H1 (cell line): ENCODE data around the gene MBNL2. TPM values are rescaled to one million over a fixed set of nuclear protein-coding genes. Genes with fewer than 3 reads are reported as not detected.

Source experiments
- ATF3 ChIP-seq: IDR thresholded peaks from 2 replicates; pipeline ENCODE4 v1.6.1; 2011; ENCODE audit warnings: low read depth, mild to moderate bottlenecking, low read length; ENCODE audit not compliant: insufficient read depth
- CEBPB ChIP-seq: IDR thresholded peaks from 2 replicates; pipeline ENCODE4 v1.6.1; 2012; ENCODE audit warnings: low read depth, low read length
- CTBP2 ChIP-seq: IDR thresholded peaks from 2 replicates; pipeline ENCODE4 v1.7.0; 2011; ENCODE audit warnings: borderline replicate concordance, mild to moderate bottlenecking, moderate library complexity, mixed read lengths, low read length; ENCODE audit not compliant: insufficient read depth, insufficient read length
- SP1 ChIP-seq: IDR thresholded peaks from 2 replicates; pipeline ENCODE4 v1.6.1; 2011; ENCODE audit warnings: low read depth, low read length
- TAF7 ChIP-seq: optimal IDR thresholded peaks from 2 replicates; pipeline ENCODE3; 2011; ENCODE audit warnings: low read depth, mild to moderate bottlenecking, inconsistent platforms, low read length, moderate library complexity, borderline replicate concordance
- USF2 ChIP-seq: IDR thresholded peaks from 2 replicates; pipeline ENCODE4 v1.6.1; 2011; ENCODE audit warnings: low read length, improper control_type of control experiment
- polyA plus RNA-seq, 7 experiments: library from polyadenylated mRNA; depleted of rRNA in 3 of 7; stranded (reverse) in 5 of 7; unstranded in 2 of 7; fragments of >200 nt in 5 of 7; fragments of 200-250 nt in 2 of 7; gene quantifications; 1 replicate in 5 of 7; 2 replicates in 1 of 7; 4 replicates in 1 of 7; pipeline versions ENCODE4 v1.2.1 to v1.2.3, GENCODE V29; 2011 to 2013; ENCODE audit warnings: missing spikeins in 2 of 7, mixed read lengths in 2 of 7
- total RNA-seq: library from RNA; stranded (reverse); fragmentation: NEBNext Ultra II Directional; extraction: Animal tissue kit (Norgen Biotek cat#: 25700); gene quantifications from 2 replicates; pipeline ENCODE4 v1.2.1, GENCODE V29; 2021

MBNL2 gene
- total and polyA plus RNA-seq, 2 of the 8 experiments (the other 6 are each of a cell fraction or from before 2014, with no cell fraction given): 1.0 to 2.6 TPM

GRCh38 chr13:97264663-97265062 is 42.5 kb downstream of the MBNL2 start (continued):
- no peak for TF ChIP-seq ATF3
- TF ChIP-seq CTBP2: no peak
- no peak for TF ChIP-seq SP1
- TF ChIP-seq USF2: no peak
- no peak for TF ChIP-seq TAF7
- TF ChIP-seq CEBPB: no peak
